Measurements from ENCODE around the gene ZNF451.

The ZNF451 gene

DNA sequence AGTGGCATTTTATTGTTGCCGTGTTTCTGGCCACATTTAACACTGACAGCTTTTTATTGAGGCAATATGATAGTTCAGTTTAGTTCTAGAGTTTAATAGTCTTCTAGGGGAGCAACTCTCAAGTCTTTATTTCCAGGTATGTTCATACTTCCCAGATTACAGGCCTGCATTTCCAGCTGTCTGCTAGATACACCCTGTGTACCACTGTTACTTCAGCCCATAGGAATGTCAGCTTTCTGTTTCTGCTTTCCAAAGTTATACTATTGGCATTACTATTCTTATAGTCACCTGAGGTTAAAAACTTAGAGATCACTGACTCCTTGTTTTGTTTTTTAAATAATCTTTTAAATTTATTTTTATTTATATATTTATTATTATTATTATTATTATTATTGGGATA lies 7.6 kb downstream of the ZNF451 start:
- DNase-seq, result no peak

- no peak for DNase-seq
These were observed 13.0 kb downstream of the ZNF451 start for GRCh38 chr6:57102976-57103375.

- DNase-seq, result no peak
These were observed 14.3 kb downstream of the ZNF451 start for GRCh38 chr6:57104336-57104735.

DNA sequence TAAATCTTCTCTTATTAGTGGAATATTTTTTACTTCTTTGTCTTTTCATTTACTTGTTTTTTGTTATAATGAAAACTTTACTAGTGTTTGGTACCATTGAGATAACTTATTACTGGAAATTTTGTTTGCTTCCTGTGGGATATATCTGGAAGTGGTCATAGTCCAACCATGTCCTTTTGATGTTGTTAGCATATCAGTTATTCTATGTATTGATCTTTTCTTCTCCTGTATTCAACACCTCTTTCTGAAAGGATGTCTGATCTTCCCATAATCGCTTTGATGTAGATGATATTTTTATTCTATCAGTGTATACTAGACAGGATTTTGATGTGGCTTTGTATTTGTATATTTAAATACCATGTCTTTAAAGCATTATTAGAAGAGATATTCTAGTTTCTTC lies 17.0 kb downstream of the ZNF451 start:
- DNase-seq, result no peak

GRCh38 chr6:57108691-57109090 lies 18.7 kb downstream of the ZNF451 start:
- DNase-seq, result no peak

DNA sequence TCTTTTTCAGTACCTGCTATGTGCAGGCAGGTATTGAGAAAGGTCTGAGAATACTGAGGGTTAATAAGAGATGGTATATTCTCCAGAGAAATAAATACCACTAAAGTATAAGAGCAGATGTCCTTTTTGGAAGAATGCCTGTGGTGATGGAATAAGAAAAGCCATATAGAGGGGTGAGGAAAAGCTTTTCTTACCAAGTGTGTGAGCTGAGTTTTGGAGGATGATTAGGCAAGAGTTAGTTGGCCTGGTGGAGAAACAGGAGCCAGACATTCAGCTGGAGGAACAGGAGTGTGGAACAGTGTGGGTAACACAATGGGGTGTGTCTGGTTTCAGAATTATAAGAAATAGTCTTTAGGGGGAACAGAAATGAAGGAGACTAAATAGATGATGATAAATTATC lies 19.9 kb downstream of the ZNF451 start:
- DNase-seq, result no peak

DNA sequence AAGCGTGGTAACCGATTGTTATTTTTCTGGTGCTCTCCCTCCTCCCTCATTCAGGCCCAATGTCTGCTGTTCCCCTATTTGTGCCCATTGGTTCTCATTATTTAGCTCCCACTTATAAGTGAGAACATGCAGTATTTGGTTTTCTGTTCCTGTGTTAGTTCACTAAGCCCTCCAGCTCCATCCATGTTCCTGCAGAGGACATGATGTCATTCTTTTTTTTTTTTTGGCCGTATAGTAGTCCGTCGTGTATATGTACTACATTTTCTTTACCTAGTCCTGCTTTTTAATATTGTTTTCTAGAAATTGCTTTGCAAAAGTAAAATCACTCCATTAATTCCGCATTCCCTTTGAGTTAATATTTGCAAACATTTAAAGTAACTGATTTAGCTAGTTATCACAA lies 23.1 kb downstream of the ZNF451 start:
- no peak for DNase-seq

- no peak for DNase-seq
These were observed 26.8 kb downstream of the ZNF451 start for GRCh38 chr6:57116776-57117175.

DNA sequence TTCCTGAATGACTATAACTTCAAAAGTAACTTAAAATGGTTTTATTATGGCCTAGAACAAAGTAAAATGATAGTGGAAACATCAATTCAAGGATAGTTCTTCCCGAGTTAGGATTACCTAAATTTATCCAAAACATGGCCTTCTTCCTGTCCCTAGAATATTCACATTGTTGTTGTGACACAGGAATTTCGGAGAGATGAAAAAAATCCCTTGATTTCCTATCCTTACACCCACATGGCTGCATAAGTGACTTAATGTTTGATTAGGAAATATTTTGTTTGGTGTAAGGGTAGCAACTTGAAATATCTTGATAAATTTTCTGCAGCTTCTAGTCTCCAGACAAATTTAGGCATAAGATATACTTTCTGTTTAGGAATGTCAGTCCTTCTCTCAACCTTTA lies 27.8 kb downstream of the ZNF451 start:
- DNase-seq, result no peak

GRCh38 chr6:57123111-57123510 lies 33.1 kb downstream of the ZNF451 start:
- DNase-seq, result no peak

DNA sequence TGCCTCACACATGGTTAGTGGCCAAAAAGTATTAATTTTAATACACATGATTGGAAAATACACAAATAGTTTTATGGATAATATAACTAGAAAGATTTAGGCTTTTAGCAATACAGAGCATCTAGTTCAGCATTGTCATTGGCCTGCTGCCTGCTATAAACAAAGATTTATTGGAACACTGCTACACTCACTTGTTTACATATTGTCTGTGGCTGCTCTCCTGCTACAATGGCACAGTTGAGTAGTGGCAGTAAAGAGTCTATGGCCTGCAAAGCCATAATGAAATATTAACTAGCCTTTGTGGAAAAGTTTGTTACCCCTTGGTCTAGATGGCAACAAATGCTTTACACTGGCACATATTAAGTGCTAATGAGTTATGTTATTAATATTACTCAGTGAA lies 37.8 kb downstream of the ZNF451 start:
- no peak for DNase-seq

GRCh38 chr6:57130661-57131177 lies 40.7 kb downstream of the ZNF451 start:
- DNase-seq, result no peak

DNA sequence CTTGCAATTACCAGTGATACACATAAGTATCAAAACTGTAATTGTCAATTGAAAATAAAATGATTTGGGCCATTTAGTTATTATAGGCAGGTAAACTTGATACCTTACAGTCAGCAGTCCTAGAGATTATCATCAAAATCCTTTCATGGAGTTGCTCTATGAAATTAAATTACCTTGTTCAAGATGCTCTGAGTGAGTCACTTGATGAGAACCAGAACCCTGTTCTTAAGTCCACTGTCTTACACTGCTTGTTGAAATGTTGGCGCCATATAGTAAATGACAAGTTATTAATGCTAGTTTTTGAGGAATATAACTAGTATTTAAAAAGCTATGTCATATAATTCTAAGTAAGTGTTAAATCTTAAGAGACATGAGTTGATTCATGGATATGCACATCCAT lies 45.0 kb downstream of the ZNF451 start:
- DNase-seq, result no peak

DNA sequence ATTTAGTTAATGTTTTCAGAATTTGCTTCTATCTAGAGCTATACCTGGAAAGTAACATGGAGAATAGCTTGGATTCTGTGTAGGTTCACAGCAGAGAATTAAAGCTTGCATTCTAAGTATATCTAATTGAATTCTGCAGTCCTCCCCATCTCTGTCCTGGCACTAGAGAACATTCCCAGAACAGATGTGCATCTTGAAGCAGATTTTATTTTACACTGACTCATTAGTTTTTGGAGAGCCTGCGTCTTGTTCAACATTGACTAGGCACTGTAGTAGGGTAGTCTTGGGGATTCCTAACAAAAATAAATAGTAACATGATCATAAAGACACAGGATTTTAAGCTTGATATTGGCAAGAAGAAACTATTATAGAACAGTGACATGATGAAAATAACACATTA lies 45.9 kb downstream of the ZNF451 start:
- no peak for DNase-seq

- DNase-seq, result no peak
These were observed 47.4 kb downstream of the ZNF451 start for GRCh38 chr6:57137350-57137749.

- no peak for DNase-seq
These were observed 48.0 kb downstream of the ZNF451 start for GRCh38 chr6:57138026-57138425.

GRCh38 chr6:57141451-57142177 lies 51.6 kb downstream of the ZNF451 start:
- DNase-seq, result no peak

DNA sequence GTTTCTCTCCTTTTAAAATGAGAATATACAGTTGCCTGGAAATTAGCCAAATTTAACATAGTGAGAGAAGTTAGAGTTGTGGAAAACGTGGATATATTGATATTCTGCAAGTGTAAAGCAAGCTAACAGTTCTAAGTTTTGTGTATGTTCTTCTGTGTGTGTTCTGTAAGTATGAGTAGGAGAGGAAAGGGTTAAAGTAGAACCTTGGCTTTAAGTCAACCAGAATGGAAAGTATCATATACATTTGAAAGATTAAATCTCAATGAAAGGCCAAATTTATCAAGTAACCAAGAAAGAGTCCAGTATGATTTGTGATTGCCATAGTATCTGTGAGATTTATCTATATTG lies 52.2 kb downstream of the ZNF451 start:
- DNase-seq, result no peak

DNA sequence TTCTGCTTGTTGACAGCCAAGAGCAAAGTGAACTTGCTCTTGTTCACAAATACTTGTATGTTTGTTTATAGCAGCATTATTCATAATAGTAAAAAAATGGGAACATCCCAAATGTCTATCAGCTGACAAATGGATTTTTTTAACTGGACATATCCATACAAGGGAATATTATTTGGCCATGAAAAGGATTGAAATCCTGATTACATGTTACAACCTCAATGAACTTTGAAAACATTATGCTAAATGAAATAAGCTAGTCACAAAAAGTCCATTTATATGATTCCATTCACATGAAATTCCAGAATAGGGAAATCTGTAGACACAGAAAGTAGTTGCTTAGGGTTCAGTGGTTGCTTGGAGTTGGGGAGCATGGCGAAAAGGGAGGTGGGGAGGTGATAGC lies 53.7 kb downstream of the ZNF451 start:
- no peak for DNase-seq

DNA sequence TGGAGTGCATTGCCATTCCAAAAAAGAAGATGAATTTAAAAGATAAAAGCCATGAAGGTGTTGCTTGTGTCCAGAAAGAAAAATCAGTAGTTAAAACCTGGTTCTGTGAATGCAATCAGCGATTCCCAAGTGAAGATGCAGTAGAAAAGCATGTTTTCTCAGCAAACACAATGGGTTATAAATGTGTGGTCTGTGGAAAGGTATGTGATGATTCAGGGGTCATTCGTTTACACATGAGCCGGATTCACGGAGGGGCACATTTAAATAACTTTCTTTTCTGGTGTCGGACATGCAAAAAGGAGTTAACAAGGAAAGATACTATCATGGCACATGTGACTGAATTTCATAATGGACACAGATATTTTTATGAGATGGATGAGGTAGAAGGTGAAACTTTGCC lies 57.4 kb downstream of the ZNF451 start:
- DNase-seq, result no peak

GRCh38 chr6:57147955-57148858 lies 58.2 kb downstream of the ZNF451 start:
- DNase-seq, result no peak

GRCh38 chr6:57158658-57159057 lies 68.7 kb downstream of the ZNF451 start:
- no peak for DNase-seq

DNA sequence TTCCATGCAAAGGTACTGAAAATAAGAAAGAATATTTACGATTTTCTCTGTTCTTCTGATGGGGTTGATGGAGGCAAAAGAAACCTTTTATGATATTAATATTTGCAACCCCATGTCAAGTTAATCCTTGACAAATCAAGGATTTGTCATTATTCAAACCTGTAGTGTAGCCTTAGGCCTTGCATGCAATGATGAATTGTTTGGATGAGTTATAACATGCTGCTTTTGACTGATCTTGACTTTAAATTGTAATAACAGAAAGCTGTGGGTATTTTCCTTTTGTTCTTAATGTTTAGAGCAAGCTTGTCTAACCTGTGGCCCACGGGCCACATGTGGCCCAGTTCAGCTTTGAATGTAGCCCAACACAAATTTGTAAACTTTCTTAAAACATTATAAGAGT lies 69.1 kb downstream of the ZNF451 start:
- DNase-seq, result no peak

DNA sequence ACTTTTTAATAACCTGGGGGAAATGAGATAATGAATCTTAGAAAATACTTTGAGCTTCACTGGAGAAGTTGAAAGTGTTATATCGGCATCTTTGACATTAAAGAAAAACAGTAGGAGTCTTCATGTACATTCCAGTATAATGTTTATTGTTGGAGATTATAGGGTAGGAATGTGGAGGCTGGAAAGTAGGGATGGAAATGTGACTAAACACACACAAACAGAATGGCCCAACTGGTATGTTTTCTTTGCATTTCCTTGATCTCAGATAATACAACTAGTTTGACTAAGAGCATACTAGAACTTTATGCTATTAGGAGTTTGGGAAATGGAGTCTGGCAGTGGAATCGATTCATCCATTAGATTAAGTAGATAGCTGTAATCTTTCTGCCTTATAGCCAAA lies 72.0 kb downstream of the ZNF451 start:
- no peak for DNase-seq
